HT-29 (cell line): ENCODE results near the gene ZNF497. TPM values are rescaled to one million over a fixed set of nuclear protein-coding genes. Genes with fewer than 3 reads are reported as not detected.
"Not testable (repeated sequence)": the region's sequence is repeated elsewhere in the genome, so short reads cannot be mapped to it uniquely, and the experiment has no call there.

Experiments
- DNase-seq: peaks from one replicate; pipeline ENCODE4 v3.0.0-alpha.2; 2015; ENCODE audit warnings: low spot score
- total RNA-seq: library from RNA; depleted of rRNA; stranded (reverse); fragments of >200 nt; shearing (Covaris generic); gene quantifications from 2 replicates; pipeline ENCODE4 v1.2.3, GENCODE V29; 2014

The ZNF497 gene
- total RNA-seq, 1 experiment from 2014 or later = 2.0 TPM

- not testable (repeated sequence) for DNase-seq
These were observed 14.5 kb downstream of the ZNF497 start for GRCh38 chr19:58348080-58348479.

GRCh38 chr19:58346961-58347929 is 15.3 kb downstream of the ZNF497 start:
- no peak for DNase-seq

GRCh38 chr19:58345558-58345957 is 17.0 kb downstream of the ZNF497 start:
- no peak for DNase-seq

- no peak for DNase-seq
These were observed 23.6 kb downstream of the ZNF497 start for GRCh38 chr19:58338825-58339558.

- no peak for DNase-seq
These were observed 24.2 kb downstream of the ZNF497 start for GRCh38 chr19:58338336-58338735.

- no peak for DNase-seq
These were observed 25.7 kb downstream of the ZNF497 start for GRCh38 chr19:58336820-58337219.

- DNase-seq = no peak
These were observed 26.3 kb downstream of the ZNF497 start for GRCh38 chr19:58336216-58336615.

- no peak for DNase-seq
These were observed 26.9 kb downstream of the ZNF497 start for GRCh38 chr19:58335630-58336029.

GRCh38 chr19:58334691-58335249 is 27.8 kb downstream of the ZNF497 start:
- DNase-seq = no peak

- no peak for DNase-seq
These were observed 29.9 kb downstream of the ZNF497 start for GRCh38 chr19:58332697-58333096.

- peak; percentile 66 for DNase-seq
These were observed 32.1 kb downstream of the ZNF497 start for GRCh38 chr19:58330458-58330857.

GRCh38 chr19:58328999-58329398 is 33.6 kb downstream of the ZNF497 start:
- no peak for DNase-seq

GRCh38 chr19:58326914-58327726 is 35.4 kb downstream of the ZNF497 start, which contains the start of gene ZSCAN22:
TSS of gene ZSCAN22 (plus strand) at chr19:58326994. CDS start at chr19:58334803, 7,809 bp downstream.
- peak; percentile 100 for DNase-seq

- no peak for DNase-seq
These were observed 36.0 kb downstream of the ZNF497 start for GRCh38 chr19:58326501-58326913.

GRCh38 chr19:58325311-58326022 is 37.1 kb downstream of the ZNF497 start:
- DNase-seq = no peak

GRCh38 chr19:58319241-58319640 is 43.3 kb downstream of the ZNF497 start:
- no peak for DNase-seq

GRCh38 chr19:58318297-58318696 is 44.3 kb downstream of the ZNF497 start:
- no peak for DNase-seq

GRCh38 chr19:58317476-58318072 is 45.0 kb downstream of the ZNF497 start:
- peak; percentile 77 for DNase-seq

GRCh38 chr19:58315580-58315979 is 47.0 kb downstream of the ZNF497 start:
- no peak for DNase-seq

GRCh38 chr19:58311345-58311865 is 51.1 kb downstream of the ZNF497 start:
- DNase-seq = no peak
